H1 (cell line): ENCODE measurements around the gene IL18RAP. TPM values are rescaled to one million over a fixed set of nuclear protein-coding genes. Genes with fewer than 3 reads are reported as not detected.

Experiments
- CTCF ChIA-PET: fragments of 300-600 bp; sonication (Branson Sonifier 250); formaldehyde crosslinking; loops from one replicate; lab custom pipeline; 2021; ENCODE audit not compliant: partially characterized antibody; lab: Charles Lee
- POLR2A ChIA-PET: fragments of 300-600 bp; sonication (Branson Sonifier 250); formaldehyde crosslinking; loops from one replicate; lab custom pipeline; 2021; ENCODE audit warnings: inconsistent platforms; ENCODE audit not compliant: partially characterized antibody; lab: Charles Lee
- DNase-seq, 2 experiments: peaks; one replicate each; pipeline versions ENCODE4 v3.0.0 to v3.0.0-alpha.2; 2010 to 2022; ENCODE audit warnings: low spot score in 2 of 2, low read depth in 1 of 2, mixed read lengths in 1 of 2
- FAIRE-seq: peaks from 2 replicates; lab custom pipeline; 2011; peaks lifted over from hg19 to GRCh38; lab: Jason Lieb, UNC
- H2AFZ ChIP-seq: 2 replicates; pipeline ENCODE4 v1.8.1; 2012; ENCODE audit warnings: low read length, inconsistent platforms
- H2AK5ac ChIP-seq: 2 replicates; pipeline ENCODE4 v1.6.1; 2013; ENCODE audit warnings: low read depth, low read length
- H2BK120ac ChIP-seq: replicated peaks from 2 replicates; pipeline ENCODE3; 2013; ENCODE audit warnings: low read depth, low read length, inconsistent platforms
- H2BK12ac ChIP-seq: 2 replicates; pipeline ENCODE4 v1.6.1; 2013; ENCODE audit warnings: low read depth, low read length
- H2BK15ac ChIP-seq: 2 replicates; pipeline ENCODE4 v1.6.1; 2013; ENCODE audit warnings: low read length
- H2BK20ac ChIP-seq: 2 replicates; pipeline ENCODE4 v1.6.1; 2013; ENCODE audit warnings: low read length
- H2BK5ac ChIP-seq: 2 replicates; pipeline ENCODE4 v1.6.1; 2013; ENCODE audit warnings: low read depth, low read length
- H3K14ac ChIP-seq: 2 replicates; pipeline ENCODE4 v1.6.1; 2013; ENCODE audit warnings: inconsistent platforms; ENCODE audit not compliant: insufficient read length
- H3K18ac ChIP-seq: 2 replicates; pipeline ENCODE4 v1.6.1; 2013; ENCODE audit warnings: low read length; ENCODE audit errors: extremely low read depth
- H3K23ac ChIP-seq: 2 replicates; pipeline ENCODE4 v1.6.1; 2013; ENCODE audit warnings: inconsistent platforms; ENCODE audit not compliant: insufficient read length
- H3K23me2 ChIP-seq: 2 replicates; pipeline ENCODE4 v1.6.1; 2013; ENCODE audit warnings: low read depth, low read length
- H3K27ac ChIP-seq: 2 replicates; pipeline ENCODE4 v1.6.1; 2011; ENCODE audit warnings: low read depth, low read length, inconsistent platforms
- H3K27me3 ChIP-seq, 4 experiments: replicated peaks in 1 of 4; 1 replicate in 1 of 4; 2 replicates in 3 of 4; pipeline versions ENCODE4 v1.6.1 to v1.8.1; 2011 to 2013; ENCODE audit warnings: low read length in 3 of 4, mild to moderate bottlenecking in 3 of 4, inconsistent platforms in 2 of 4, mixed read lengths in 2 of 4, moderate library complexity in 1 of 4; ENCODE audit not compliant: control insufficient read depth in 3 of 4, insufficient read depth in 3 of 4; ENCODE audit errors: extremely low read depth in 1 of 4
- H3K36me3 ChIP-seq, 4 experiments: 2 replicates each; pipeline versions ENCODE4 v1.6.1 to v1.8.1; 2011 to 2013; ENCODE audit warnings: mild to moderate bottlenecking in 4 of 4, low read length in 3 of 4, moderate library complexity in 2 of 4, control low read depth in 1 of 4, inconsistent platforms in 1 of 4; ENCODE audit not compliant: insufficient read depth in 4 of 4, control insufficient read depth in 2 of 4
- H3K4ac ChIP-seq: replicated peaks from 2 replicates; pipeline ENCODE3; 2013; ENCODE audit warnings: low read length, low read depth, mixed read lengths, inconsistent platforms; ENCODE audit not compliant: insufficient read length
- H3K4me1 ChIP-seq, 4 experiments: replicated peaks in 1 of 4; 1 replicate in 1 of 4; 2 replicates in 3 of 4; pipeline versions ENCODE4 v1.6.1 to v1.8.1; 2011 to 2013; ENCODE audit warnings: low read length in 3 of 4, inconsistent platforms in 2 of 4, mixed read lengths in 1 of 4; ENCODE audit not compliant: insufficient read depth in 4 of 4, control insufficient read depth in 3 of 4
- H3K4me2 ChIP-seq, 2 experiments: 2 replicates each; pipeline versions ENCODE4 v1.6.1 to v1.8.1; 2011 to 2013; ENCODE audit warnings: low read depth in 2 of 2, low read length in 2 of 2, control low read depth in 1 of 2, inconsistent platforms in 1 of 2, mild to moderate bottlenecking in 1 of 2; ENCODE audit not compliant: insufficient read depth in 1 of 2
- H3K4me3 ChIP-seq, 4 experiments: fragments of 200-600, 300-600 bp in 1 of 4; sonication (generic), shearing (Covaris generic), sonication (Bioruptor Twin) in 1 of 4; 2 replicates each; pipeline versions ENCODE4 v1.5.1 to v1.8.1; 2011 to 2016; ENCODE audit warnings: low read length in 4 of 4, low read depth in 3 of 4, control low read depth in 2 of 4, inconsistent platforms in 2 of 4, mild to moderate bottlenecking in 2 of 4, mixed read lengths in 1 of 4, moderate library complexity in 1 of 4; ENCODE audit not compliant: insufficient read depth in 2 of 4; ENCODE audit errors: extremely low read depth in 1 of 4
- H3K56ac ChIP-seq: replicated peaks from 2 replicates; pipeline ENCODE3; 2013; ENCODE audit warnings: low read depth, mild to moderate bottlenecking, mixed read lengths, low read length, inconsistent platforms; ENCODE audit not compliant: insufficient read length
- H3K79me1 ChIP-seq: 2 replicates; pipeline ENCODE4 v1.6.1; 2013; ENCODE audit warnings: low read depth, low read length, control low read depth
- H3K79me2 ChIP-seq, 2 experiments: 2 replicates each; pipeline versions ENCODE4 v1.6.1 to v1.8.1; 2012 to 2013; ENCODE audit warnings: low read length in 2 of 2, mild to moderate bottlenecking in 2 of 2, inconsistent platforms in 1 of 2; ENCODE audit not compliant: insufficient read depth in 2 of 2, control insufficient read depth in 1 of 2
- H3K9ac ChIP-seq, 4 experiments: replicated peaks in 1 of 4; 1 replicate in 1 of 4; 2 replicates in 3 of 4; pipeline versions ENCODE4 v1.6.1 to v1.8.1; 2011 to 2013; ENCODE audit warnings: low read depth in 3 of 4, low read length in 3 of 4, control low read depth in 2 of 4, mild to moderate bottlenecking in 2 of 4, moderate library complexity in 2 of 4, inconsistent platforms in 1 of 4; ENCODE audit errors: extremely low read depth in 1 of 4
- H3K9me3 ChIP-seq, 2 experiments: 2 replicates each; pipeline versions ENCODE4 v1.6.1 to v1.8.1; 2012 to 2013; ENCODE audit warnings: mild to moderate bottlenecking in 2 of 2, moderate library complexity in 2 of 2, control low read depth in 1 of 2, inconsistent platforms in 1 of 2, low read depth in 1 of 2, low read length in 1 of 2, mixed read lengths in 1 of 2; ENCODE audit not compliant: insufficient read depth in 2 of 2
- H4K20me1 ChIP-seq, 2 experiments: replicated peaks in 1 of 2; 2 replicates each; pipeline versions ENCODE3 to v1.8.1; 2011 to 2013; ENCODE audit warnings: inconsistent platforms in 2 of 2, low read length in 2 of 2, mild to moderate bottlenecking in 1 of 2; ENCODE audit not compliant: insufficient read depth in 2 of 2, control insufficient read depth in 1 of 2
- H4K5ac ChIP-seq: 2 replicates; pipeline ENCODE4 v1.6.1; 2013; ENCODE audit warnings: low read length, low read depth, mixed read lengths, inconsistent platforms; ENCODE audit not compliant: insufficient read length
- H4K8ac ChIP-seq: 2 replicates; pipeline ENCODE4 v1.8.0; 2013; ENCODE audit warnings: mild to moderate bottlenecking, moderate library complexity, low read length, inconsistent platforms; ENCODE audit not compliant: insufficient read depth; ENCODE audit errors: extremely low read depth
- H4K91ac ChIP-seq: replicated peaks from 2 replicates; pipeline ENCODE3; 2013; ENCODE audit warnings: low read length, mixed read lengths, inconsistent platforms; ENCODE audit not compliant: insufficient read length
- EP300 ChIP-seq, 2 experiments: IDR thresholded peaks; 1 replicate in 1 of 2; 2 replicates in 1 of 2; pipeline ENCODE4 v1.6.1; 2011 to 2012; ENCODE audit warnings: low read depth in 2 of 2, low read length in 2 of 2, mild to moderate bottlenecking in 2 of 2, borderline replicate concordance in 1 of 2, inconsistent platforms in 1 of 2, moderate library complexity in 1 of 2
- GTF2F1 ChIP-seq: IDR thresholded peaks from 2 replicates; pipeline ENCODE4 v1.6.1; 2012; ENCODE audit warnings: low read depth, low read length, improper control_type of control experiment, borderline replicate concordance
- HDAC2 ChIP-seq, 2 experiments: fragments of 300-600 bp in 1 of 2; sonication (generic) in 1 of 2; IDR thresholded peaks; 2 replicates each; pipeline ENCODE4 v1.6.1; 2011 to 2012; ENCODE audit warnings: low read depth in 2 of 2, low read length in 2 of 2, mild to moderate bottlenecking in 2 of 2, moderate library complexity in 2 of 2, borderline replicate concordance in 1 of 2, inconsistent platforms in 1 of 2
- POLR2A ChIP-seq, 2 experiments: IDR thresholded peaks; 1 replicate in 1 of 2; 2 replicates in 1 of 2; pipeline ENCODE4 v1.6.1; 2011; ENCODE audit warnings: low read depth in 2 of 2, low read length in 2 of 2, mild to moderate bottlenecking in 2 of 2; ENCODE audit errors: control extremely low read depth in 1 of 2
- POU5F1 ChIP-seq: IDR thresholded peaks from 2 replicates; pipeline ENCODE4 v1.6.1; 2011; ENCODE audit warnings: low read depth, mild to moderate bottlenecking, low read length, moderate library complexity
- SUZ12 ChIP-seq: fragments of 200-600 bp; sonication (generic); IDR thresholded peaks from 2 replicates; pipeline ENCODE4 v1.6.1; 2012; ENCODE audit warnings: mild to moderate bottlenecking, inconsistent platforms, low read length, moderate library complexity, mixed read lengths
- TBP ChIP-seq: IDR thresholded peaks from 2 replicates; pipeline ENCODE4 v1.6.1; 2011; ENCODE audit warnings: low read depth, low read length, improper control_type of control experiment
- WGBS, 2 experiments: shearing (Covaris generic) in 1 of 2; methylation state at CpG; one replicate each; pipeline versions ENCODE4 v1.1.6 to v1.1.7; 2013 to 2015; ENCODE audit warnings: low lambda C conversion rate in 2 of 2, mixed read lengths in 2 of 2, inconsistent platforms in 1 of 2, low coverage in 1 of 2, missing lambda C conversion rate in 1 of 2; ENCODE audit not compliant: insufficient replicate concordance in 2 of 2, insufficient coverage in 1 of 2, insufficient read length in 1 of 2; ENCODE audit errors: extremely low coverage in 1 of 2, missing lambda C conversion rate in 1 of 2; 5-methylcytosine and 5-hydroxymethylcytosine counted together
- polyA plus RNA-seq, 7 experiments: library from polyadenylated mRNA; depleted of rRNA in 3 of 7; stranded (reverse) in 5 of 7; unstranded in 2 of 7; fragments of >200 nt in 5 of 7; fragments of 200-250 nt in 2 of 7; gene quantifications; 1 replicate in 5 of 7; 2 replicates in 1 of 7; 4 replicates in 1 of 7; pipeline versions ENCODE4 v1.2.1 to v1.2.3, GENCODE V29; 2011 to 2013; ENCODE audit warnings: missing spikeins in 2 of 7, mixed read lengths in 2 of 7
- total RNA-seq: library from RNA; stranded (reverse); fragmentation: NEBNext Ultra II Directional; extraction: Animal tissue kit (Norgen Biotek cat#: 25700); gene quantifications from 2 replicates; pipeline ENCODE4 v1.2.1, GENCODE V29; 2021
- TF ChIP-seq, protein P1 (sequence below): IDR thresholded peaks from 2 replicates; pipeline ENCODE4 v1.6.1; 2012; ENCODE audit warnings: inconsistent platforms

IL18RAP gene
- total and polyA plus RNA-seq, 2 of the 8 experiments (the other 6 are each of a cell fraction or from before 2014, with no cell fraction given), result not detected

DNA sequence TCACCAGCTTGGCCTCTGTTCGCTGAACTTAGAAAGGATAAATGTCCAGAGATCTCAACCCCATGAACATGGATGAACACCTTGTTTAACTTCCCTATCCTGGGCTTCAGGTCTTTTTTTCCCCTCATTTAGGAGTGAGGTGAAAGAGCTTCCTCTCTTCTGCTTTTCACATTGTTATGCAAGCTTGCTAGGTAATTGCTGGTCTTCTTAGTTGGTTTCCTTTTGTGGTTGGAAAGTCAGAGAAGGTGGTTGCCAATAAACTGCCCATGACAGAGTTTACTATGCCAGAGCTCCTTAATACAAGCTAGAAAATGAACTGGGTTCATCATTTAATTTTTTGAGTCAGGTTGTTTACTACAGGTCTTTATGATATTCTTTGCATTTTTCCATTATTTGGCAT is 66.7 kb downstream of the IL18RAP start:
- Histone ChIP-seq H3K79me2 (no peaks in the 10 kb centered on the region), H2AFZ (no peak overlapping the region), H4K5ac (no peak overlapping the region), H2BK15ac (no peak overlapping the region), H3K79me1 (no peaks in the 10 kb centered on the region), H3K4me3 (no peak overlapping the region), H3K4me1 (peaks cover 0 to 3% (median under 1%) of the 10 kb centered on the region in 4 experiments; a peak in 2 of 7 replicates)
- no peak for FAIRE-seq
- TF ChIP-seq POLR2A (IDR thresholded peaks at IDR 0.05; ENCODE audit: control extremely low read depth in 1 of 2, low read depth in 2 of 2, low read length in 2 of 2) (no peak), GTF2F1 (no peak), POU5F1 (peak; percentile 80; the same call in 1 of the 2 replicates), SUZ12 (no peak), TBP (no peak), EP300 (IDR thresholded peaks at IDR 0.05; ENCODE audit: borderline replicate concordance in 1 of 2, low read depth in 2 of 2, low read length in 2 of 2) (no peak), HDAC2 (IDR thresholded peaks at IDR 0.05; ENCODE audit: borderline replicate concordance in 1 of 2, low read depth in 2 of 2, low read length in 2 of 2) (no peak)
- TF ChIP-seq, protein P1, sequence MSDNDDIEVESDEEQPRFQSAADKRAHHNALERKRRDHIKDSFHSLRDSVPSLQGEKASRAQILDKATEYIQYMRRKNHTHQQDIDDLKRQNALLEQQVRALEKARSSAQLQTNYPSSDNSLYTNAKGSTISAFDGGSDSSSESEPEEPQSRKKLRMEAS, result no peak
- TF ChIP-seq, all 59 proteins: peak for 1
- H4K8ac ChIP-seq, result no peak overlapping the region
- H3K18ac ChIP-seq, result no peak overlapping the region
- CTCF ChIA-PET, result interaction anchor here (1.5 to 5.3 kb wide), 4 partner anchors 12 to 101 kb away, joined by 3 to 34 read pairs (median 6); partner anchors contain the start of gene SLC9A4
- H4K20me1 ChIP-seq, result no peaks in the 10 kb centered on the region
- 0 out of 4 replicates have a peak, but pooled peaks cover 0 to 6% of the 10 kb centered on the region in 2 experiments for H3K9me3 ChIP-seq
- H3K56ac ChIP-seq, result no peak overlapping the region
- H2AK5ac ChIP-seq, result no peak overlapping the region
- H3K9ac ChIP-seq, result no peak overlapping the region
- no peak overlapping the region for H2BK5ac ChIP-seq
- no peak overlapping the region for H3K23ac ChIP-seq
- H3K4me2 ChIP-seq, result peak overlapping the region; percentile 2 to 52; a peak in 3 of 4 replicates
- H3K36me3 ChIP-seq, result no peaks in the 10 kb centered on the region
- no peak overlapping the region for H2BK120ac ChIP-seq
- POLR2A ChIA-PET, result no interaction called here
- H3K27ac ChIP-seq, result no peak overlapping the region
- 0 out of 7 replicates have a peak, but pooled peaks cover 0 to 2% (median 0%) of the 10 kb centered on the region in 4 experiments for H3K27me3 ChIP-seq
- H3K23me2 ChIP-seq, result no peaks in the 10 kb centered on the region; the same call in 1 of the 2 replicates
- no peak for DNase-seq
- no peak overlapping the region for H3K4ac ChIP-seq
- no peak overlapping the region for H2BK20ac ChIP-seq
- WGBS, 2 experiments, result 94% methylated on average over 1 of the region's 1 CpG; no CpG with 5 or more reads in 1 of the 2 experiments
- no peak overlapping the region for H3K14ac ChIP-seq
- H4K91ac ChIP-seq, result no peak overlapping the region
- no peak overlapping the region for H2BK12ac ChIP-seq
